Measurements from ENCODE around the gene KCTD18.

DNA sequence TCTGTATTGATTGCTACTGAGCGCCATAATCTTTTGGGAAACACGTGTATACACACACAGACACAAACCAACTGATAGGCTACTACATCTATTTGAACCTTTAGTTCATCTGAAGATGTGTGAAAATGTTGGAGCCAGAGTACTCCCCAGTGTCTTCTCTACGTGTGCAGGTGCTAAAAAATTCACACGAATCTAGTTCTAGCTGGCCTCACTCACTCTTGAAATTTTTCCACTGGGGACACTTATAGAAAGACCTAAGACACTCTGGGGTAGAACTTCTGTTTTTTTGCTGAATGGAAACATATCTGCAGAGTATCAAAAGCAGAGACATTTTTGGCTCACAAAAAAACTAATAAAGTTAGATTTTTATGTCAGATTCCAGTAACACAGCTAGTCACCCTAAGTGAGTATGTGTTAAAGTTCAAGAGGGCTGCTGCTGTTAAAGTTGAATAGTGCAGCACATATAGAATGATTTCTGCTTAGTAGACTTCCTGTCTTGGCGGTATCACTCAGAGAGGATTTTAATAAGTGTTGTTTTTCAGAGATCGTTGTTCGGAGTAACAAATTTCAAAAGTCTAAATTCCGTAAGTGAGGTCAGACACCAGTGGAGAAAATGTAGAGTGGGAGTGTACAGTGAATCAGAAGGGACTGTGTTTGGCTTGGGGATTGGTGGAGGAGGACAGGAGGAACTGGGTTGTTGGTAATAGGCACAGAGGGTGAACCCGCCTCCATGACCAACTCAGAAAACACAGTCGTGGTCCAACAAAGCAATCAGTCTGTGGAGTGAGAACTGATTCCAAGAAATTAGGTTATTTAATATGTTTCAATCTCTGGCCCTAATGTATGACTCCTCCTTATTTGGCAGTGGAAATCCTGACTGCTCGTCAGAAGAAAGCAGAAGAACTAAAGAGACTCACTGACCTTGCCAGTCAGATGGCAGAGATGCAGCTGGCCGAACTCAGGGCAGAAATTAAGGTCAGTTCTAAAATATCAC is 43.1 kb downstream of the KCTD18 start:
- TF ChIP-seq, protein P1, sequence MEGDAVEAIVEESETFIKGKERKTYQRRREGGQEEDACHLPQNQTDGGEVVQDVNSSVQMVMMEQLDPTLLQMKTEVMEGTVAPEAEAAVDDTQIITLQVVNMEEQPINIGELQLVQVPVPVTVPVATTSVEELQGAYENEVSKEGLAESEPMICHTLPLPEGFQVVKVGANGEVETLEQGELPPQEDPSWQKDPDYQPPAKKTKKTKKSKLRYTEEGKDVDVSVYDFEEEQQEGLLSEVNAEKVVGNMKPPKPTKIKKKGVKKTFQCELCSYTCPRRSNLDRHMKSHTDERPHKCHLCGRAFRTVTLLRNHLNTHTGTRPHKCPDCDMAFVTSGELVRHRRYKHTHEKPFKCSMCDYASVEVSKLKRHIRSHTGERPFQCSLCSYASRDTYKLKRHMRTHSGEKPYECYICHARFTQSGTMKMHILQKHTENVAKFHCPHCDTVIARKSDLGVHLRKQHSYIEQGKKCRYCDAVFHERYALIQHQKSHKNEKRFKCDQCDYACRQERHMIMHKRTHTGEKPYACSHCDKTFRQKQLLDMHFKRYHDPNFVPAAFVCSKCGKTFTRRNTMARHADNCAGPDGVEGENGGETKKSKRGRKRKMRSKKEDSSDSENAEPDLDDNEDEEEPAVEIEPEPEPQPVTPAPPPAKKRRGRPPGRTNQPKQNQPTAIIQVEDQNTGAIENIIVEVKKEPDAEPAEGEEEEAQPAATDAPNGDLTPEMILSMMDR (IDR thresholded peaks at IDR 0.05; ENCODE audit: low read depth, low read length): no peak
- TF ChIP-seq EZH2phosphoT487 (IDR thresholded peaks at IDR 0.05; ENCODE audit: low read depth): no peak

All from OCI-LY3 (cell line).